Keratinocyte (primary cell): Measurements from ENCODE around the gene AJUBA. TPM values are rescaled to one million over a fixed set of nuclear protein-coding genes. Genes with fewer than 3 reads are reported as not detected.

Experiments used
- DNase-seq: peaks from one replicate; pipeline ENCODE4 v3.0.0-alpha.2; 2011; ENCODE audit warnings: low read depth, missing footprints, low spot score
- FAIRE-seq: peaks from 2 replicates; lab custom pipeline; 2011; peaks lifted over from hg19 to GRCh38; lab: Jason Lieb, UNC
- H2AFZ ChIP-seq: 2 replicates; pipeline ENCODE4 v1.6.0; 2012; ENCODE audit warnings: low read length, control low read depth, inconsistent platforms; ENCODE audit not compliant: control insufficient read depth
- H3K27ac ChIP-seq: 2 replicates; pipeline ENCODE4 v1.5.1; 2011; ENCODE audit warnings: low read length; ENCODE audit not compliant: control insufficient read depth, insufficient read depth
- H3K27me3 ChIP-seq: 3 replicates; pipeline ENCODE4 v1.6.0; 2011; ENCODE audit warnings: low read length; ENCODE audit not compliant: control insufficient read depth, insufficient read depth; ENCODE audit errors: extremely low read depth
- H3K36me3 ChIP-seq, 2 experiments: 2 replicates in 1 of 2; 3 replicates in 1 of 2; pipeline ENCODE4 v1.5.1; 2011; ENCODE audit warnings: low read length in 2 of 2, mild to moderate bottlenecking in 1 of 2; ENCODE audit not compliant: control insufficient read depth in 2 of 2, insufficient read depth in 2 of 2; ENCODE audit errors: extremely low read depth in 1 of 2
- H3K4me1 ChIP-seq: 3 replicates; pipeline ENCODE4 v1.5.1; 2011; ENCODE audit warnings: low read length; ENCODE audit not compliant: control insufficient read depth, insufficient read depth; ENCODE audit errors: extremely low read depth
- H3K4me2 ChIP-seq: 3 replicates; pipeline ENCODE4 v1.6.0; 2011; ENCODE audit warnings: low read depth, low read length; ENCODE audit not compliant: control insufficient read depth, insufficient read depth; ENCODE audit errors: extremely low read depth
- H3K4me3 ChIP-seq, 3 experiments: fragments of 200-600 bp in 1 of 3; sonication (generic) in 1 of 3; 2 replicates in 2 of 3; 3 replicates in 1 of 3; pipeline ENCODE4 v1.5.1; 2011 to 2016; ENCODE audit warnings: low read length in 3 of 3, mild to moderate bottlenecking in 3 of 3, control low read depth in 2 of 3, inconsistent platforms in 1 of 3, low read depth in 1 of 3, mixed read lengths in 1 of 3, mixed run types in 1 of 3, moderate library complexity in 1 of 3; ENCODE audit not compliant: control insufficient read depth in 2 of 3, insufficient read depth in 2 of 3; ENCODE audit errors: extremely low read depth in 1 of 3
- H3K79me2 ChIP-seq: 2 replicates; pipeline ENCODE4 v1.6.0; 2012; ENCODE audit warnings: low read length; ENCODE audit not compliant: control insufficient read depth, insufficient read depth
- H3K9ac ChIP-seq: 3 replicates; pipeline ENCODE4 v1.6.0; 2011; ENCODE audit warnings: low read length; ENCODE audit not compliant: control insufficient read depth, insufficient read depth; ENCODE audit errors: extremely low read depth
- H3K9me1 ChIP-seq: 3 replicates; pipeline ENCODE4 v1.6.0; 2011; ENCODE audit warnings: low read length; ENCODE audit not compliant: control insufficient read depth, insufficient read depth; ENCODE audit errors: extremely low read depth
- H3K9me3 ChIP-seq: 2 replicates; pipeline ENCODE4 v1.5.1; 2012; ENCODE audit warnings: low read depth, low read length; ENCODE audit not compliant: control insufficient read depth
- H4K20me1 ChIP-seq: 3 replicates; pipeline ENCODE4 v1.6.0; 2011; ENCODE audit warnings: low read length; ENCODE audit not compliant: control insufficient read depth, insufficient read depth; ENCODE audit errors: extremely low read depth
- EZH2 ChIP-seq: IDR thresholded peaks from one replicate; pipeline ENCODE4 v1.6.1; 2012; ENCODE audit warnings: inconsistent platforms, mild to moderate bottlenecking, low read length, moderate library complexity
- dilution Hi-C: fragments of 300-500 bp; cut with MboI; formaldehyde crosslinking; loops from one replicate; pipeline ENCODE4 v1.7.0; 2020; ENCODE audit warnings: low sequenced_read_pairs; ENCODE audit not compliant: extremely low pct_ligation_motif_present
- polyA plus RNA-seq, 5 experiments: library from polyadenylated mRNA; depleted of rRNA in 3 of 5; stranded (reverse) in 3 of 5; stranded (forward) in 1 of 5; unstranded in 1 of 5; fragments of >200 nt; gene quantifications; 1 replicate in 1 of 5; 2 replicates in 3 of 5; 3 replicates in 1 of 5; pipeline versions ENCODE4 v1.2.1 to v1.2.3, GENCODE V29; 2011 to 2012; ENCODE audit warnings: missing spikeins in 2 of 5, low read depth in 1 of 5, low replicate concordance in 1 of 5
- TF ChIP-seq, protein P1 (sequence below), 3 experiments: IDR thresholded peaks in 1 of 3; conservative IDR thresholded peaks in 1 of 3; optimal IDR thresholded peaks in 1 of 3; 2 replicates in 2 of 3; 3 replicates in 1 of 3; pipeline versions ENCODE3 to v1.5.1; 2011; ENCODE audit warnings: low read length in 3 of 3, mild to moderate bottlenecking in 3 of 3, moderate library complexity in 2 of 3, control low read depth in 1 of 3, inconsistent platforms in 1 of 3; ENCODE audit not compliant: insufficient read depth in 2 of 3; ENCODE audit errors: extremely low read depth in 1 of 3

The AJUBA gene
- polyA plus RNA-seq, 1 donor (not counting 4 experiments of a cell fraction or from before 2014, with no cell fraction given) = 157 TPM

GRCh38 chr14:22973217-22974032, 8.9 kb downstream of the AJUBA start:
- Histone ChIP-seq H3K27ac (no peak overlapping the region), H3K4me1 (peaks cover 47% of the 10 kb centered on the region), H3K36me3 (peaks cover 47 to 70% of the 10 kb centered on the region in 2 experiments), H3K4me3 (no peak overlapping the region), H4K20me1 (peaks cover 10% of the 10 kb centered on the region), H3K9me1 (no peaks in the 10 kb centered on the region), H3K4me2 (no peak overlapping the region), H3K79me2 (peaks cover 19% of the 10 kb centered on the region), H3K9me3 (no peaks in the 10 kb centered on the region), H2AFZ (no peak overlapping the region), H3K27me3 (no peaks in the 10 kb centered on the region), H3K9ac (no peak overlapping the region)
- TF ChIP-seq EZH2 = no peak
- TF ChIP-seq, protein P1, sequence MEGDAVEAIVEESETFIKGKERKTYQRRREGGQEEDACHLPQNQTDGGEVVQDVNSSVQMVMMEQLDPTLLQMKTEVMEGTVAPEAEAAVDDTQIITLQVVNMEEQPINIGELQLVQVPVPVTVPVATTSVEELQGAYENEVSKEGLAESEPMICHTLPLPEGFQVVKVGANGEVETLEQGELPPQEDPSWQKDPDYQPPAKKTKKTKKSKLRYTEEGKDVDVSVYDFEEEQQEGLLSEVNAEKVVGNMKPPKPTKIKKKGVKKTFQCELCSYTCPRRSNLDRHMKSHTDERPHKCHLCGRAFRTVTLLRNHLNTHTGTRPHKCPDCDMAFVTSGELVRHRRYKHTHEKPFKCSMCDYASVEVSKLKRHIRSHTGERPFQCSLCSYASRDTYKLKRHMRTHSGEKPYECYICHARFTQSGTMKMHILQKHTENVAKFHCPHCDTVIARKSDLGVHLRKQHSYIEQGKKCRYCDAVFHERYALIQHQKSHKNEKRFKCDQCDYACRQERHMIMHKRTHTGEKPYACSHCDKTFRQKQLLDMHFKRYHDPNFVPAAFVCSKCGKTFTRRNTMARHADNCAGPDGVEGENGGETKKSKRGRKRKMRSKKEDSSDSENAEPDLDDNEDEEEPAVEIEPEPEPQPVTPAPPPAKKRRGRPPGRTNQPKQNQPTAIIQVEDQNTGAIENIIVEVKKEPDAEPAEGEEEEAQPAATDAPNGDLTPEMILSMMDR (optimal IDR thresholded peaks at IDR 0.05 in 1 of 3, IDR thresholded peaks at IDR 0.05 in 1 of 3, conservative IDR thresholded peaks at IDR 0.05 in 1 of 3; ENCODE audit: extremely low read depth in 1 of 3, insufficient read depth in 2 of 3, low read length in 3 of 3) = peak; percentile 53 to 71 (median 70)
- dilution Hi-C loops = no loop called here
- FAIRE-seq = peak; percentile 29
- no peak for DNase-seq

- peaks cover 10% of the 10 kb centered on the region for H4K20me1 ChIP-seq
- no peak overlapping the region for H3K4me2 ChIP-seq
- H3K9me3 ChIP-seq = no peaks in the 10 kb centered on the region
- H3K27ac ChIP-seq = no peak overlapping the region
- DNase-seq (no peak), FAIRE-seq (no peak)
- H3K4me3 ChIP-seq = no peak overlapping the region
- dilution Hi-C loops = no loop called here
- H3K4me1 ChIP-seq = peaks cover 37% of the 10 kb centered on the region
- no peak overlapping the region for H3K9ac ChIP-seq
- no peaks in the 10 kb centered on the region for H3K27me3 ChIP-seq
- no peaks in the 10 kb centered on the region for H3K9me1 ChIP-seq
- peaks cover 12% of the 10 kb centered on the region for H3K79me2 ChIP-seq
- TF ChIP-seq EZH2 = no peak
- TF ChIP-seq, protein P1 (optimal IDR thresholded peaks at IDR 0.05 in 1 of 3, IDR thresholded peaks at IDR 0.05 in 1 of 3, conservative IDR thresholded peaks at IDR 0.05 in 1 of 3; ENCODE audit: extremely low read depth in 1 of 3, insufficient read depth in 2 of 3, low read length in 3 of 3) = no peak
- H2AFZ ChIP-seq = no peak overlapping the region
- peaks cover 43 to 62% of the 10 kb centered on the region in 2 experiments for H3K36me3 ChIP-seq
These were observed 9.9 kb downstream of the AJUBA start for GRCh38 chr14:22972313-22972930.
